Naive thymus-derived CD8-positive, alpha-beta T cell (primary cell): ENCODE results near the gene MED14. TPM values are rescaled to one million over a fixed set of nuclear protein-coding genes. Genes with fewer than 3 reads are reported as not detected.
A peak's percentile ranks its signal among the peaks of the same experiment; 100 is the strongest.
"Not testable (repeated sequence)": the region's sequence is repeated elsewhere in the genome, so short reads cannot be mapped to it uniquely, and the experiment has no call there.

Experiments used
- ATAC-seq, 2 donors: fragments of 150-1000 bp; cut with Tn5 transposase in 1 of 2; sonication (Bioruptor Pico), chemical (Tn5 transposase) in 1 of 2; 1 replicate in 1 of 2; 2 replicates in 1 of 2; pipeline ENCODE4 v1.10.0; 2021; ENCODE audit warnings: mild to moderate bottlenecking in 2 of 2, moderate library complexity in 2 of 2
- POLR2A ChIA-PET: fragments of 350-600 bp; sonication (Branson Sonifier 250); formaldehyde crosslinking; loops from one replicate; lab custom pipeline; 2021; ENCODE audit warnings: antibody characterized with exemption; lab: Charles Lee
- DNase-seq, 10 donors: peaks; one replicate each; pipeline versions ENCODE4 v3.0.0 to v3.0.0-alpha.2; 2020 to 2022
- H3K27ac Mint-ChIP-seq, 10 donors: one replicate each; pipeline ENCODE4 v1.8.0; 2020 to 2022; ENCODE audit warnings: mild to moderate bottlenecking in 10 of 10, mixed read lengths in 10 of 10, moderate library complexity in 4 of 10, inconsistent platforms in 1 of 10
- H3K27me3 Mint-ChIP-seq, 5 donors: one replicate each; pipeline ENCODE4 v1.8.0; 2021 to 2022; ENCODE audit warnings: mixed read lengths in 5 of 5
- H3K36me3 Mint-ChIP-seq, 3 donors: one replicate each; pipeline ENCODE4 v1.8.0; 2020 to 2022; ENCODE audit warnings: mixed read lengths in 3 of 3, mild to moderate bottlenecking in 2 of 3, inconsistent platforms in 1 of 3
- H3K4me1 Mint-ChIP-seq, 4 donors: one replicate each; pipeline ENCODE4 v1.8.0; 2021 to 2022; ENCODE audit warnings: mixed read lengths in 4 of 4
- H3K4me3 Mint-ChIP-seq, 10 donors: one replicate each; pipeline ENCODE4 v1.8.0; 2020 to 2022; ENCODE audit warnings: mild to moderate bottlenecking in 10 of 10, mixed read lengths in 10 of 10, moderate library complexity in 6 of 10, inconsistent platforms in 1 of 10
- H3K9me3 Mint-ChIP-seq, 9 donors: one replicate each; pipeline ENCODE4 v1.8.0; 2020 to 2022; ENCODE audit warnings: mixed read lengths in 9 of 9, mild to moderate bottlenecking in 3 of 9, inconsistent platforms in 1 of 9, moderate library complexity in 1 of 9
- polyA plus RNA-seq, 3 donors: library from polyadenylated mRNA; unstranded; fragments of 300-500 nt; fragmentation: Illumina TruSeq; gene quantifications; one replicate each; pipeline ENCODE4 v1.2.3, GENCODE V29; 2021
- total RNA-seq, 8 experiments: library from RNA in 2 of 8; stranded (reverse) in 2 of 8; gene quantifications; one replicate each; pipeline ENCODE4 v1.2.3 and lab custom pipeline; 2021 to 2026

The MED14 gene
- total and polyA plus RNA-seq, 5 experiments from 2014 or later: 6.0 to 42.0 (median 11.7) TPM

- no peak overlapping the region for H3K27ac Mint-ChIP-seq
- peaks cover 0 to 8% (median 0%) of the 10 kb centered on the region in 3 donors for H3K36me3 Mint-ChIP-seq
- POLR2A ChIA-PET: no interaction called here
- H3K9me3 Mint-ChIP-seq: peaks cover 0 to 27% (median 0%) of the 10 kb centered on the region in 9 donors
- H3K4me1 Mint-ChIP-seq: peaks cover 0 to 2% (median 0%) of the 10 kb centered on the region in 4 donors
- no peak for DNase-seq
- no peak overlapping the region for H3K4me3 Mint-ChIP-seq
- ATAC-seq: no peak
- no peaks in the 10 kb centered on the region for H3K27me3 Mint-ChIP-seq
Measured at GRCh38 chrX:40755291-40756249, 20.2 kb upstream of the MED14 start.

- Mint-ChIP-seq H3K4me3 (peak overlapping the region in 3 of 10 donors; percentile 8 to 48 (median 39)), H3K9me3 (peaks cover 0 to 38% (median 0%) of the 10 kb centered on the region in 9 donors), H3K36me3 (peaks cover 0 to 16% (median 0%) of the 10 kb centered on the region in 3 donors), H3K4me1 (peaks cover 2 to 13% (median 10%) of the 10 kb centered on the region in 4 donors), H3K27ac (peak overlapping the region in 6 of 10 donors; percentile 15 to 70 (median 40)), H3K27me3 (no peaks in the 10 kb centered on the region)
- DNase-seq (no peak), ATAC-seq (no peak)
- POLR2A ChIA-PET: interaction anchor here (0.8 kb wide), 1 partner anchor 15 kb away, joined by 3 read pairs; no protein-coding TSS in a partner anchor
Measured at GRCh38 chrX:40749681-40750494, 14.5 kb upstream of the MED14 start.

- no peak for ATAC-seq
- DNase-seq: no peak
- peaks cover 0 to 37% (median 0%) of the 10 kb centered on the region in 9 donors for H3K9me3 Mint-ChIP-seq
- peaks cover 0 to 12% (median 0%) of the 10 kb centered on the region in 3 donors for H3K36me3 Mint-ChIP-seq
- H3K27me3 Mint-ChIP-seq: no peaks in the 10 kb centered on the region
- H3K27ac Mint-ChIP-seq: peak overlapping the region in 1 of 10 donors; percentile 70
- POLR2A ChIA-PET: interaction anchor here (0.7 kb wide), 1 partner anchor 14 kb away, joined by 3 read pairs; the partner anchor contains the start of gene MED14
- H3K4me3 Mint-ChIP-seq: no peak overlapping the region
- peaks cover 2 to 13% (median 10%) of the 10 kb centered on the region in 4 donors for H3K4me1 Mint-ChIP-seq
Measured at GRCh38 chrX:40748977-40749376, 13.6 kb upstream of the MED14 start.

- no peak overlapping the region for H3K27ac Mint-ChIP-seq
- DNase-seq (no peak), ATAC-seq (no peak)
- POLR2A ChIA-PET: no interaction called here
- H3K9me3 Mint-ChIP-seq: peaks cover 0 to 16% (median 0%) of the 10 kb centered on the region in 9 donors
- no peaks in the 10 kb centered on the region for H3K27me3 Mint-ChIP-seq
- peaks cover 0 to 9% (median 0%) of the 10 kb centered on the region in 3 donors for H3K36me3 Mint-ChIP-seq
- H3K4me1 Mint-ChIP-seq: peaks cover 2 to 13% (median 10%) of the 10 kb centered on the region in 4 donors
- H3K4me3 Mint-ChIP-seq: no peak overlapping the region
Measured at GRCh38 chrX:40746521-40746920, 11.2 kb upstream of the MED14 start.

- no peaks in the 10 kb centered on the region for H3K9me3 Mint-ChIP-seq
- peak overlapping the region; percentile 94 to 99 (median 98) for H3K27ac Mint-ChIP-seq
- H3K4me1 Mint-ChIP-seq: peaks cover 13 to 48% (median 41%) of the 10 kb centered on the region in 4 donors
- no peaks in the 10 kb centered on the region for H3K27me3 Mint-ChIP-seq
- DNase-seq (no peak), ATAC-seq (peak; percentile 0 to 4)
- no peaks in the 10 kb centered on the region for H3K36me3 Mint-ChIP-seq
- H3K4me3 Mint-ChIP-seq: peak overlapping the region; percentile 88 to 99 (median 92)
- POLR2A ChIA-PET: interaction anchor here (1.0 to 2.3 kb wide), 6 partner anchors 9 to 349 kb away, joined by 3 to 12 read pairs (median 4); partner anchors contain the start of genes CXorf38 and USP9X
Measured at GRCh38 chrX:40736170-40736505, 796 bp upstream of the MED14 start.

- DNase-seq (peak in 7 of 10 donors; percentile 17 to 66 (median 36)), ATAC-seq (peak; percentile 15 to 18)
- Mint-ChIP-seq H3K9me3 (no peaks in the 10 kb centered on the region), H3K36me3 (no peaks in the 10 kb centered on the region), H3K27me3 (no peaks in the 10 kb centered on the region), H3K27ac (peak overlapping the region; percentile 88 to 99 (median 96)), H3K4me3 (peak overlapping the region; percentile 76 to 97 (median 90)), H3K4me1 (peaks cover 18 to 60% (median 53%) of the 10 kb centered on the region in 4 donors)
- POLR2A ChIA-PET: interaction anchor here (0.5 to 2.3 kb wide), 13 partner anchors 8 to 599 kb away, joined by 3 to 12 read pairs (median 3); partner anchors contain the start of genes ATP6AP2, CXorf38, DDX3X and USP9X
Measured at GRCh38 chrX:40734971-40735324, 394 bp downstream of the MED14 start.

- H3K4me1 Mint-ChIP-seq: peaks cover 21 to 65% (median 56%) of the 10 kb centered on the region in 4 donors
- DNase-seq (no peak), ATAC-seq (no peak)
- POLR2A ChIA-PET: interaction anchor here (0.7 kb wide), 2 partner anchors 173 to 643 kb away, joined by 3 to 4 read pairs; no protein-coding TSS in a partner anchor
- H3K9me3 Mint-ChIP-seq: no peaks in the 10 kb centered on the region
- H3K27ac Mint-ChIP-seq: peak overlapping the region; percentile 84 to 99 (median 96)
- H3K27me3 Mint-ChIP-seq: no peaks in the 10 kb centered on the region
- peak overlapping the region; percentile 76 to 97 (median 90) for H3K4me3 Mint-ChIP-seq
- peaks cover 0 to 5% (median 0%) of the 10 kb centered on the region in 3 donors for H3K36me3 Mint-ChIP-seq
Measured at GRCh38 chrX:40733706-40734105, 1.6 kb downstream of the MED14 start.

- Mint-ChIP-seq H3K4me1 (peaks cover 22 to 69% (median 61%) of the 10 kb centered on the region in 4 donors), H3K27ac (peak overlapping the region in 8 of 10 donors; percentile 50 to 96 (median 86)), H3K36me3 (peaks cover 3 to 13% (median 3%) of the 10 kb centered on the region in 3 donors), H3K4me3 (peak overlapping the region in 9 of 10 donors; percentile 6 to 79 (median 24))
- POLR2A ChIA-PET, H3K27me3 Mint-ChIP-seq, H3K9me3 Mint-ChIP-seq, DNase-seq, ATAC-seq: not testable (repeated sequence)
Measured at GRCh38 chrX:40732499-40732898, 2.8 kb downstream of the MED14 start.

GRCh38 chrX:40729598-40730584 is 5.5 kb downstream of the MED14 start:
- H3K36me3 Mint-ChIP-seq: peaks cover 3 to 29% (median 7%) of the 10 kb centered on the region in 3 donors
- H3K4me1 Mint-ChIP-seq: peaks cover 22 to 78% (median 74%) of the 10 kb centered on the region in 4 donors
- peak overlapping the region; percentile 38 to 78 (median 54) for H3K4me3 Mint-ChIP-seq
- peak overlapping the region; percentile 26 to 92 (median 82) for H3K27ac Mint-ChIP-seq
- ATAC-seq: no peak
- H3K9me3 Mint-ChIP-seq: no peaks in the 10 kb centered on the region
- POLR2A ChIA-PET: interaction anchor here (0.8 kb wide), 1 partner anchor 33 kb away, joined by 6 read pairs; no protein-coding TSS in a partner anchor
- H3K27me3 Mint-ChIP-seq: no peaks in the 10 kb centered on the region
- no peak for DNase-seq

GRCh38 chrX:40727581-40728252 is 7.6 kb downstream of the MED14 start:
- POLR2A ChIA-PET: interaction anchor here (0.7 to 1.3 kb wide), 2 partner anchors 8 to 24 kb away, joined by 3 read pairs; partner anchors contain the start of gene MED14
- H3K27me3 Mint-ChIP-seq: no peaks in the 10 kb centered on the region
- peak overlapping the region in 7 of 10 donors; percentile 3 to 58 (median 11) for H3K27ac Mint-ChIP-seq
- peaks cover 23 to 78% (median 74%) of the 10 kb centered on the region in 4 donors for H3K4me1 Mint-ChIP-seq
- DNase-seq (no peak), ATAC-seq (no peak)
- H3K4me3 Mint-ChIP-seq: no peak overlapping the region
- H3K9me3 Mint-ChIP-seq: no peaks in the 10 kb centered on the region
- peaks cover 11 to 46% (median 13%) of the 10 kb centered on the region in 3 donors for H3K36me3 Mint-ChIP-seq
